Cardiac fibroblast (primary cell): Measurements from ENCODE around the gene CCR7.

Source experiments
- DNase-seq, 2 donors: peaks; one replicate each; pipeline versions ENCODE4 v3.0.0 to v3.0.0-alpha.2; 2010; ENCODE audit warnings: low read depth in 2 of 2
- H3K4me3 ChIP-seq, 2 donors: replicated peaks in 1 of 2; 1 replicate in 1 of 2; 2 replicates in 1 of 2; pipeline ENCODE4 v1.5.1; 2011; ENCODE audit warnings: low read depth in 2 of 2, low read length in 2 of 2, mild to moderate bottlenecking in 2 of 2, moderate library complexity in 1 of 2
- CTCF ChIP-seq: IDR thresholded peaks from one replicate; pipeline ENCODE4 v1.5.1; 2011; ENCODE audit warnings: low read depth, mild to moderate bottlenecking, low read length, inconsistent platforms

Gene CCR7

GRCh38 chr17:40538019-40538935 is 27.0 kb downstream of the CCR7 start:
- H3K4me3 ChIP-seq = no peak overlapping the region
- TF ChIP-seq CTCF = no peak
- DNase-seq = no peak

GRCh38 chr17:40536295-40537171 is 28.7 kb downstream of the CCR7 start:
- no peak for TF ChIP-seq CTCF
- DNase-seq = peak; percentile 45 to 79
- no peak overlapping the region for H3K4me3 ChIP-seq

- H3K4me3 ChIP-seq = no peak overlapping the region
- TF ChIP-seq CTCF = no peak
- no peak for DNase-seq
Measured at GRCh38 chr17:40535924-40536294, 29.4 kb downstream of the CCR7 start.

- DNase-seq = no peak
- TF ChIP-seq CTCF = no peak
Measured at GRCh38 chr17:40535438-40535837, 29.8 kb downstream of the CCR7 start.

GRCh38 chr17:40534371-40535189 is 30.7 kb downstream of the CCR7 start:
- no peak for TF ChIP-seq CTCF
- DNase-seq = peak in 1 of 2 donors; percentile 58
- no peak overlapping the region for H3K4me3 ChIP-seq

More at GRCh38 chr17:40535438-40535837, 29.8 kb downstream of the CCR7 start:
- no peak overlapping the region for H3K4me3 ChIP-seq

- no peak for TF ChIP-seq CTCF
- peak in 1 of 2 donors; percentile 72 for DNase-seq
- no peak overlapping the region for H3K4me3 ChIP-seq
Measured at GRCh38 chr17:40533896-40534295, 31.4 kb downstream of the CCR7 start.
